HepG2 (cell line): ENCODE data around the gene PSMD2. TPM values are rescaled to one million over a fixed set of nuclear protein-coding genes. Genes with fewer than 3 reads are reported as not detected.

Experiments used
- CAMTA2 ChIP-seq: sonication (generic); formaldehyde crosslinking; IDR thresholded peaks from 2 replicates; pipeline ENCODE4 v1.4.0; 2020; ENCODE audit warnings: mild to moderate bottlenecking, missing genetic modification reagents, borderline replicate concordance
- HES4 ChIP-seq: sonication (generic); formaldehyde crosslinking; IDR thresholded peaks from 2 replicates; pipeline ENCODE4 v1.9.0; 2021; ENCODE audit warnings: mild to moderate bottlenecking, missing genetic modification reagents, borderline replicate concordance
- HNF1A ChIP-seq, 2 experiments: sonication (generic) in 1 of 2; formaldehyde crosslinking in 1 of 2; IDR thresholded peaks; 2 replicates each; pipeline versions ENCODE4 v1.4.0 to v1.6.1; 2016 to 2020; ENCODE audit warnings: borderline replicate concordance in 1 of 2, low read depth in 1 of 2, mild to moderate bottlenecking in 1 of 2, missing genetic modification reagents in 1 of 2
- MAFG ChIP-seq: sonication (generic); formaldehyde crosslinking; IDR thresholded peaks from 2 replicates; pipeline ENCODE4 v1.5.1; 2020; ENCODE audit warnings: mild to moderate bottlenecking, missing genetic modification reagents
- MAZ ChIP-seq, 2 experiments: sonication (generic) in 1 of 2; formaldehyde crosslinking in 1 of 2; IDR thresholded peaks; 2 replicates each; pipeline versions ENCODE4 v1.5.0 to v1.6.1; 2012 to 2020; ENCODE audit warnings: low read depth in 2 of 2, mild to moderate bottlenecking in 2 of 2, borderline replicate concordance in 1 of 2, improper control_type of control experiment in 1 of 2, low read length in 1 of 2, missing genetic modification reagents in 1 of 2, moderate library complexity in 1 of 2
- MIER3 ChIP-seq: IDR thresholded peaks from 2 replicates; pipeline ENCODE4 v1.6.1; 2016; ENCODE audit warnings: missing compliant biosample characterization, borderline replicate concordance
- PRPF4 ChIP-seq: fragments of 200-400 bp; formaldehyde crosslinking; IDR thresholded peaks from 2 replicates; pipeline ENCODE4 v1.6.1; 2016; ENCODE audit warnings: low read length, low read depth; ENCODE audit not compliant: poor library complexity, severe bottlenecking
- SRSF9 ChIP-seq: fragments of 200-400 bp; formaldehyde crosslinking; IDR thresholded peaks from 2 replicates; pipeline ENCODE4 v1.6.1; 2018; ENCODE audit warnings: borderline replicate concordance, mild to moderate bottlenecking, low read depth, low read length; ENCODE audit not compliant: insufficient read depth, poor library complexity, severe bottlenecking
- ZBTB21 ChIP-seq: sonication (generic); formaldehyde crosslinking; IDR thresholded peaks from 2 replicates; pipeline ENCODE4 v1.4.0; 2020; ENCODE audit warnings: missing genetic modification reagents
- ZKSCAN1 ChIP-seq: fragments of 150-350 bp; IDR thresholded peaks from 2 replicates; pipeline ENCODE4 v1.6.1; 2014; ENCODE audit warnings: low read length
- ZNF333 ChIP-seq: sonication (generic); formaldehyde crosslinking; IDR thresholded peaks from 2 replicates; pipeline ENCODE4 v1.4.0; 2020; ENCODE audit warnings: mild to moderate bottlenecking, missing genetic modification reagents, borderline replicate concordance
- ZNF687 ChIP-seq: sonication (generic); formaldehyde crosslinking; IDR thresholded peaks from 2 replicates; pipeline ENCODE4 v1.5.1; 2020; ENCODE audit warnings: mild to moderate bottlenecking, missing genetic modification reagents, moderate library complexity
- ZNF761 ChIP-seq: sonication (generic); formaldehyde crosslinking; conservative IDR thresholded peaks from 2 replicates; pipeline ENCODE4 v1.4.0; 2020; ENCODE audit warnings: mild to moderate bottlenecking, missing genetic modification reagents
- polyA plus RNA-seq, 8 experiments: library from polyadenylated mRNA; depleted of rRNA in 3 of 8; stranded (reverse) in 7 of 8; unstranded in 1 of 8; fragments of >200 nt; fragmentation: Illumina TruSeq in 4 of 8; extraction: Trizol in 4 of 8; gene quantifications; 2 replicates each; pipeline versions ENCODE4 v1.2.1 to v1.2.3, GENCODE V29; 2011 to 2016; ENCODE audit warnings: low read depth in 4 of 8, missing spikeins in 1 of 8, mixed read lengths in 1 of 8; ENCODE audit not compliant: insufficient read depth in 1 of 8
- total RNA-seq, 5 experiments: library from RNA; depleted of rRNA; stranded (reverse); fragments of >200 nt; fragmentation: Illumina TruSeq; extraction: Trizol; gene quantifications; 2 replicates each; pipeline ENCODE4 v1.2.3, GENCODE V29; 2016; ENCODE audit warnings: low read depth in 1 of 5
- TF ChIP-seq, protein P1 (sequence below): sonication (generic); formaldehyde crosslinking; IDR thresholded peaks from 2 replicates; pipeline ENCODE4 v1.5.0; 2020; ENCODE audit warnings: mild to moderate bottlenecking, missing genetic modification reagents, borderline replicate concordance

The PSMD2 gene
- total and polyA plus RNA-seq, 2 of the 13 experiments (the other 11 are each of a cell fraction or from before 2014, with no cell fraction given): 125 to 200 TPM

- no peak for TF ChIP-seq HNF1A (IDR thresholded peaks at IDR 0.05; ENCODE audit: low read depth)
- no peak for TF ChIP-seq HNF1A (CRISPR knock-in tag; IDR thresholded peaks at IDR 0.05; ENCODE audit: borderline replicate concordance)
- no peak for TF ChIP-seq ZKSCAN1
- no peak for TF ChIP-seq CAMTA2 (CRISPR knock-in tag)
- no peak for TF ChIP-seq MAZ (IDR thresholded peaks at IDR 0.05; ENCODE audit: borderline replicate concordance, low read depth, low read length)
- no peak for TF ChIP-seq MAZ (CRISPR knock-in tag; IDR thresholded peaks at IDR 0.05; ENCODE audit: low read depth)
- no peak for TF ChIP-seq HES4
- no peak for TF ChIP-seq ZBTB21 (CRISPR knock-in tag)
- TF ChIP-seq PRPF4: no peak
- peak; percentile 66 for TF ChIP-seq ZNF687 (CRISPR knock-in tag)
- TF ChIP-seq ZNF333 (CRISPR knock-in tag): 0 out of 2 replicates have a peak, but pooled peaks have one; percentile 19
- no peak for TF ChIP-seq MAFG
- TF ChIP-seq, protein P1, sequence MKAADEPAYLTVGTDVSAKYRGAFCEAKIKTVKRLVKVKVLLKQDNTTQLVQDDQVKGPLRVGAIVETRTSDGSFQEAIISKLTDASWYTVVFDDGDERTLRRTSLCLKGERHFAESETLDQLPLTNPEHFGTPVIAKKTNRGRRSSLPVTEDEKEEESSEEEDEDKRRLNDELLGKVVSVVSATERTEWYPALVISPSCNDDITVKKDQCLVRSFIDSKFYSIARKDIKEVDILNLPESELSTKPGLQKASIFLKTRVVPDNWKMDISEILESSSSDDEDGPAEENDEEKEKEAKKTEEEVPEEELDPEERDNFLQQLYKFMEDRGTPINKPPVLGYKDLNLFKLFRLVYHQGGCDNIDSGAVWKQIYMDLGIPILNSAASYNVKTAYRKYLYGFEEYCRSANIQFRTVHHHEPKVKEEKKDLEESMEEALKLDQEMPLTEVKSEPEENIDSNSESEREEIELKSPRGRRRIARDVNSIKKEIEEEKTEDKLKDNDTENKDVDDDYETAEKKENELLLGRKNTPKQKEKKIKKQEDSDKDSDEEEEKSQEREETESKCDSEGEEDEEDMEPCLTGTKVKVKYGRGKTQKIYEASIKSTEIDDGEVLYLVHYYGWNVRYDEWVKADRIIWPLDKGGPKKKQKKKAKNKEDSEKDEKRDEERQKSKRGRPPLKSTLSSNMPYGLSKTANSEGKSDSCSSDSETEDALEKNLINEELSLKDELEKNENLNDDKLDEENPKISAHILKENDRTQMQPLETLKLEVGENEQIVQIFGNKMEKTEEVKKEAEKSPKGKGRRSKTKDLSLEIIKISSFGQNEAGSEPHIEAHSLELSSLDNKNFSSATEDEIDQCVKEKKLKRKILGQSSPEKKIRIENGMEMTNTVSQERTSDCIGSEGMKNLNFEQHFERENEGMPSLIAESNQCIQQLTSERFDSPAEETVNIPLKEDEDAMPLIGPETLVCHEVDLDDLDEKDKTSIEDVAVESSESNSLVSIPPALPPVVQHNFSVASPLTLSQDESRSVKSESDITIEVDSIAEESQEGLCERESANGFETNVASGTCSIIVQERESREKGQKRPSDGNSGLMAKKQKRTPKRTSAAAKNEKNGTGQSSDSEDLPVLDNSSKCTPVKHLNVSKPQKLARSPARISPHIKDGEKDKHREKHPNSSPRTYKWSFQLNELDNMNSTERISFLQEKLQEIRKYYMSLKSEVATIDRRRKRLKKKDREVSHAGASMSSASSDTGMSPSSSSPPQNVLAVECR (CRISPR knock-in tag): peak; percentile 34; the same call in 1 of the 2 replicates
- TF ChIP-seq ZNF761 (CRISPR knock-in tag): no peak
- TF ChIP-seq SRSF9: no peak
- no peak for TF ChIP-seq MIER3 (CRISPR knock-in tag)
These were observed 37.7 kb downstream of the PSMD2 start (continued) for GRCh38 chr3:184336547-184337398.
